Kidney epithelial cell (primary cell): ENCODE results near the gene PMVK. TPM values are rescaled to one million over a fixed set of nuclear protein-coding genes. Genes with fewer than 3 reads are reported as not detected.

ENCODE experiments used
- DNase-seq: peaks from one replicate; pipeline ENCODE4 v3.0.0-alpha.2; 2010; ENCODE audit warnings: low read depth
- H3K27me3 ChIP-seq: 2 replicates; pipeline ENCODE4 v1.6.0; 2011; ENCODE audit warnings: low read length; ENCODE audit not compliant: control insufficient read depth, insufficient read depth
- H3K36me3 ChIP-seq: 2 replicates; pipeline ENCODE4 v1.5.1; 2011; ENCODE audit warnings: low read length; ENCODE audit not compliant: control insufficient read depth, insufficient read depth
- H3K4me3 ChIP-seq: 2 replicates; pipeline ENCODE4 v1.5.1; 2011; ENCODE audit warnings: low read depth, mild to moderate bottlenecking, control low read depth, low read length
- total RNA-seq: library from RNA; depleted of rRNA; stranded (reverse); fragments of >200 nt; gene quantifications from 2 replicates; pipeline ENCODE4 v1.2.3, GENCODE V29; 2015
- TF ChIP-seq, protein P1 (sequence below): IDR thresholded peaks from 2 replicates; pipeline ENCODE4 v1.5.1; 2011; ENCODE audit warnings: mild to moderate bottlenecking, moderate library complexity, low read length, control low read depth, inconsistent platforms; ENCODE audit not compliant: insufficient read depth, poor library complexity, severe bottlenecking

The PMVK gene
- total RNA-seq, 1 donor from 2014 or later, result 13.6 TPM

- TF ChIP-seq, protein P1, sequence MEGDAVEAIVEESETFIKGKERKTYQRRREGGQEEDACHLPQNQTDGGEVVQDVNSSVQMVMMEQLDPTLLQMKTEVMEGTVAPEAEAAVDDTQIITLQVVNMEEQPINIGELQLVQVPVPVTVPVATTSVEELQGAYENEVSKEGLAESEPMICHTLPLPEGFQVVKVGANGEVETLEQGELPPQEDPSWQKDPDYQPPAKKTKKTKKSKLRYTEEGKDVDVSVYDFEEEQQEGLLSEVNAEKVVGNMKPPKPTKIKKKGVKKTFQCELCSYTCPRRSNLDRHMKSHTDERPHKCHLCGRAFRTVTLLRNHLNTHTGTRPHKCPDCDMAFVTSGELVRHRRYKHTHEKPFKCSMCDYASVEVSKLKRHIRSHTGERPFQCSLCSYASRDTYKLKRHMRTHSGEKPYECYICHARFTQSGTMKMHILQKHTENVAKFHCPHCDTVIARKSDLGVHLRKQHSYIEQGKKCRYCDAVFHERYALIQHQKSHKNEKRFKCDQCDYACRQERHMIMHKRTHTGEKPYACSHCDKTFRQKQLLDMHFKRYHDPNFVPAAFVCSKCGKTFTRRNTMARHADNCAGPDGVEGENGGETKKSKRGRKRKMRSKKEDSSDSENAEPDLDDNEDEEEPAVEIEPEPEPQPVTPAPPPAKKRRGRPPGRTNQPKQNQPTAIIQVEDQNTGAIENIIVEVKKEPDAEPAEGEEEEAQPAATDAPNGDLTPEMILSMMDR, result no peak
- no peak for DNase-seq
- H3K36me3 ChIP-seq, result no peaks in the 10 kb centered on the region
- H3K4me3 ChIP-seq, result no peak overlapping the region
- H3K27me3 ChIP-seq, result no peaks in the 10 kb centered on the region
Measured at GRCh38 chr1:154891452-154891851, 45.1 kb downstream of the PMVK start.

GRCh38 chr1:154888757-154889156 is 47.8 kb downstream of the PMVK start:
- no peak for DNase-seq
- H3K27me3 ChIP-seq, result peaks cover 2% of the 10 kb centered on the region
- TF ChIP-seq, protein P1, result no peak
- no peaks in the 10 kb centered on the region for H3K36me3 ChIP-seq
- H3K4me3 ChIP-seq, result no peak overlapping the region

DNA sequence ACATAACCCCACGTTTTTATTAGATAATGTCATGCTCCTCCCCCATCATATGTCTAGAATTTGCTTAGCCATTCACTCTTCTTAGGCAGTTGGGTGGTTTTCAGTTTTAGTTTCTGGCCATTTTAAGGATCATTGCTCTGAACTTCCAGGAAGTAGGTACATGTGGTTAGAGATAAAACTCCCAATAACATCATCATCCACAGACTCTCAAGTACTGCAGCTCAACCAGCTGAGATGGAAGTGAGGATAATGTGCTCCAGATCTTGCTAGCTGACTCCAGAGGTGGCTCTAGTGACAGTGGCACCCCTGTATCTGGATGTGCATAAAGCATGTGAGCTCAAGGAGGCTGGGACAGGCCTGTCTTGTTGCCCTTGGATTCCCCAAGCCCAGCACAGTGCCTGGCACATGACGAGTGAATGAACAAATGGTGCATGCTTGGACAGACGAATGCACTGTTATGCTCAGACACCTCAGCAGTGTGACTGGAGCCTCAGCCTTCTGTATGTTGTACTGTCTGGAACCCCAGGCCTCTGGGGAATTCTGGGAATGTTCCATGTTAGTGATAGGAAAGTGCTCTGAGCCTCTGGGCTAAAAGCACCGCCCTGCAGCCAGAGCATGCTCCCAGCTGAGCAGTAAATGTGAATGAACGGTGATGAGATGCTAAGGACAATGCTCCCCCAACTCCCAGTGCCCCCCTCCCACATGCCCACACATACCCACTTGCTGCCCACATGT is 50.1 kb downstream of the PMVK start:
- Histone ChIP-seq H3K4me3 (no peak overlapping the region), H3K27me3 (peaks cover 2% of the 10 kb centered on the region), H3K36me3 (no peaks in the 10 kb centered on the region)
- no peak for DNase-seq
- TF ChIP-seq, protein P1, result no peak

DNA sequence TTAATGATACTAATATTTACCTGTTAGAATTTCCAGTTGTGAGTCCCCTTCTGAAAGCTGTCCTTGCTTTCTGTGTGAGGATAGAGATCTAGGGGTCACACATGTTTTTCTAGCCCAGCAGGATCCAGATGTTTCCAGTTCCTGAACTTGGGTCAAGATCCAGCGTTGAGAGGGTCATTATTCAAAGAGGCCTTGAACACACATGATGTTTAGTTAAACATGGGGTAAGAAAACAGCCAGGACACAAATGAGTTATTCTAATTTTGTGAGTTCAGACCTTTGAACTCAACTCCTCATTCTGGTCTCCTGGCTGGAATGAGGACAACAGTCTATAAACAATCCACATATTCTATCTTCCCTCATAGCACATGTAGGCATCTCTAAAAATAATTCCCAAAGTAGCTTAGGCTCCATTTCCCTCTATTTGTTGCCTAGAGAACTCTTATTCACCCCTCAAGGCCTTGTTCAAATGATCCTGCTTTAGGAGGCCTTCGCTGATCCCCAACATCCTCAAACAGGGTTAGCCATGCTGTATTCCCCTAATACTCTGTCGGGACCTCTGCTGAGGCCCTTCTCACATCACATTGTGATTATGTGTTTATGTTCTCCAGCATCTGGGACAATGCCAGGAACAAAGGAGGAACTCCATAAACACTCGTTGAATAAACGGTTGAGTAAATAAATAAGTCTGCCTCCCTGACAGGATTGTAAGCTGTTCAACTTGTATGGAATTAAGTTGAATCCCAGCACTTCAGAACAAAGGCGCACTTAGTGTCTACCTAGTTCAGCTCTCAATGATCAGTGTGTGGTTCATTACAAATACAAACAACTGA is 51.4 kb downstream of the PMVK start:
- H3K4me3 ChIP-seq, result no peak overlapping the region
- TF ChIP-seq, protein P1, result no peak
- no peak for DNase-seq
- no peaks in the 10 kb centered on the region for H3K36me3 ChIP-seq
- H3K27me3 ChIP-seq, result peaks cover 2% of the 10 kb centered on the region

DNA sequence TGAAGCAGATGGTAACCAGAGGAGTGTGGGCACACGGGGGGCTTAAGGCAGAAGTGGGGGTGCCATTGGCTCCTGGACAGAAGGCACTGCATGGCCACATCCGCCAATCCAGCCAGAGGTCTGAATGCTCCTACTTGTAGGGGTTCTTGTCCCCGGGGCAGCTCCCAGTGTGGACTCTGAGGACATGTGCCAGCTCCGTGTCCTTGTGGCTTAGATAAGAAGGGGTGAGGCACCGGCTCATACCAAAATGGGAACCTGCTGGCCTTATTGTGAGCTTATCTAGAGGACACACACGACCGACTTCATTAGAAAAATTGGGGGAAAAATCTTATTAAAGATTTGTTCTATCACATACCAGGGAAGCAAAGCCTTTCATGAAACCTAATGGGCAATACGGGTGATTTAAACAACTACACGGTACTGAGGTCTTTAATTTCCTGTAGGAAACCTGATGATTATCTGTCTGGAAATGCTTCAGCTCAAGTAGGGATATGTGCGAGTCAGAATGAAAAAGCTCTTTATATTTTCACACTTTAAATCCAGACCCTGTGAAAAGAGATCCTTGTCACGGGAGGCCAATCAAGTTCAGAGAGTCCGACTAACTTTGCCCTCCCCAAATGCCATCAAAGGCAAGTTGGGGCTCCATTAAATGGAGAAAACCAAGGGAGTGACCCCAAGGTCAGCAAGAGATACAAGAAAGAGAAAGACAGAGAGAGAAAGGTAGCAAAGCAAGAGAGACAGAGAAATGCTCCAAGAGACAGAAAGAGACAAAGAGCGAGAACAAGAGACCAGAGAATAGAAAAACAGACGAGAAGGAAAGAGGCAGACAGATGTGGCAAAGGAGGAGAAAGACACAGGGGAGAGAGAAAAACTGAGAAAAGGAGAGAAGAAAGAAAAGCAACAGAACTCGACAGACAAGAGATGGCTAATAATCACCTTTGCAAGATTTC is 52.3 kb downstream of the PMVK start:
- no peak for DNase-seq
- H3K36me3 ChIP-seq, result no peaks in the 10 kb centered on the region
- TF ChIP-seq, protein P1, result no peak
- H3K4me3 ChIP-seq, result no peak overlapping the region
- H3K27me3 ChIP-seq, result peaks cover 2% of the 10 kb centered on the region
